Measurements from ENCODE around the gene ATF7IP2.
"Not testable (repeated sequence)": the region's sequence is repeated elsewhere in the genome, so short reads cannot be mapped to it uniquely, and the experiment has no call there.

ATF7IP2 gene, protein sequence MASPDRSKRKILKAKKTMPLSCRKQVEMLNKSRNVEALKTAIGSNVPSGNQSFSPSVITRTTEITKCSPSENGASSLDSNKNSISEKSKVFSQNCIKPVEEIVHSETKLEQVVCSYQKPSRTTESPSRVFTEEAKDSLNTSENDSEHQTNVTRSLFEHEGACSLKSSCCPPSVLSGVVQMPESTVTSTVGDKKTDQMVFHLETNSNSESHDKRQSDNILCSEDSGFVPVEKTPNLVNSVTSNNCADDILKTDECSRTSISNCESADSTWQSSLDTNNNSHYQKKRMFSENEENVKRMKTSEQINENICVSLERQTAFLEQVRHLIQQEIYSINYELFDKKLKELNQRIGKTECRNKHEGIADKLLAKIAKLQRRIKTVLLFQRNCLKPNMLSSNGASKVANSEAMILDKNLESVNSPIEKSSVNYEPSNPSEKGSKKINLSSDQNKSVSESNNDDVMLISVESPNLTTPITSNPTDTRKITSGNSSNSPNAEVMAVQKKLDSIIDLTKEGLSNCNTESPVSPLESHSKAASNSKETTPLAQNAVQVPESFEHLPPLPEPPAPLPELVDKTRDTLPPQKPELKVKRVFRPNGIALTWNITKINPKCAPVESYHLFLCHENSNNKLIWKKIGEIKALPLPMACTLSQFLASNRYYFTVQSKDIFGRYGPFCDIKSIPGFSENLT

DNA sequence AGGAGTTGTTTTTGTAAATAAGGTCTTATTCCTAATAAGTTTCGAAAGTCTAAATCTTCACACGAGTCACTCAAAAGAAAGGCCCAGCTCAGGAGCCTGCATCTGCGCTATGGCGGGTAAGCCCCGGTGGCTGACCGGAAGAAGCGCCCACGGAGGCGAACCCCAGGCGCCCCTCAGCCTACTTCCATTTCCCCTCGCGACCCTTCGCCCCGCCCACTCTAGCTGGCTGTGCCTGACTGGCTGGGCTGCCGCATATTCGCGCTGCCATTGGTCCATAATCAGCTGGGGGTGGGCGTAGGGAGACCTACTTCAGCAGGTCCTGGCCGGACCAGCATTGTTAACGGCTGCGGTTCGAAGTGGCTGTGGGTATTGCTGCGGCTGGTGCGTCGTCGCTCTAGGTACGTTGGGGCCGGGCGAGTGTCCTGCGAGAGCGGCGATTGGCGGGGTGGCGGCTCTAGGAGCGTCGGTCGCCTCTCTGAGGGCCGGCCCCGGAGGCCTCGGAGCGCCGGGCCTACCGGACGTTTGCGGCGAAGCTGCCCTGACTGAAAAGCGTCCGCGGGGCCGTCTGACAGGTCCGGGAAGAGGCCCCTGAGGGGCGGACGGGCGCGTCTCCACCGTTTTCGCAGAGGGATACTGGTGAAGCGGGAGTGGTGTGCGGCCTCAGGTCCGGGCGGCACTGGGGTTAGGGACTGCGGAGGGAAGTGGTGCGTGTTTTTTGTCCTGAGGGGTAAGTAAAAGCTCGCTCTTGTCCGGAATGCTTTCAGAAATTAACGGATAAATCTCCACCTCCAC is at the start of gene ATF7IP2:
Gene ATF7IP2, plus strand, starts transcription at position 337 of the 792 bp plus-strand sequence. CDS start 44,560 bp downstream, outside the sequence.
- peak; percentile 93 for DNase-seq (ENCODE audit: low spot score)
- TF ChIP-seq, protein P1, sequence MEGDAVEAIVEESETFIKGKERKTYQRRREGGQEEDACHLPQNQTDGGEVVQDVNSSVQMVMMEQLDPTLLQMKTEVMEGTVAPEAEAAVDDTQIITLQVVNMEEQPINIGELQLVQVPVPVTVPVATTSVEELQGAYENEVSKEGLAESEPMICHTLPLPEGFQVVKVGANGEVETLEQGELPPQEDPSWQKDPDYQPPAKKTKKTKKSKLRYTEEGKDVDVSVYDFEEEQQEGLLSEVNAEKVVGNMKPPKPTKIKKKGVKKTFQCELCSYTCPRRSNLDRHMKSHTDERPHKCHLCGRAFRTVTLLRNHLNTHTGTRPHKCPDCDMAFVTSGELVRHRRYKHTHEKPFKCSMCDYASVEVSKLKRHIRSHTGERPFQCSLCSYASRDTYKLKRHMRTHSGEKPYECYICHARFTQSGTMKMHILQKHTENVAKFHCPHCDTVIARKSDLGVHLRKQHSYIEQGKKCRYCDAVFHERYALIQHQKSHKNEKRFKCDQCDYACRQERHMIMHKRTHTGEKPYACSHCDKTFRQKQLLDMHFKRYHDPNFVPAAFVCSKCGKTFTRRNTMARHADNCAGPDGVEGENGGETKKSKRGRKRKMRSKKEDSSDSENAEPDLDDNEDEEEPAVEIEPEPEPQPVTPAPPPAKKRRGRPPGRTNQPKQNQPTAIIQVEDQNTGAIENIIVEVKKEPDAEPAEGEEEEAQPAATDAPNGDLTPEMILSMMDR (IDR thresholded peaks at IDR 0.05; ENCODE audit: borderline replicate concordance, control extremely low read depth, extremely low read depth, insufficient read depth, missing control alignments), result no peak
- in situ Hi-C loops (cut with MboI; ENCODE audit: low sequenced_read_pairs, unreplicated experiment), result no loop called here

DNA sequence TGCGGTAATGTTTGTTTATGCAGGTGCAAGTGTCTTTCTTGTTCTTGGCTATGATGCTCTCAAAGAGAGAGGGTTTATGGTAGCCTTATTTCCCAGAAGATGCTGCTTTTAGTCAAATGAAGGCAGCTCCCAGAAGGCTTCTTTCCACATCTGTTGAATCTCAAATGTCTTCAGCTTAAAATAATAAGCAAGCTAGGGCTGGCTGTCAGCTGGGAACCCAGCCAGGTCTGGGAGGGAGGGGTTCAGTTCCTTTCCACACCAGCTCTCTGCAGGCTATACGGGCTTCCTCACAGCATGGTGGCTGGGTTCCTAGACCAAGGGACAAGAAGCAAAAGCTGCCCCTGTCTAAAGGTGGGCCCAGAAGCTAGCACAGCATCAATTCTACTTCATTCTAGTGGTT is 47.4 kb upstream of the ATF7IP2 start:
- in situ Hi-C loops (cut with MboI; ENCODE audit: low sequenced_read_pairs, unreplicated experiment), result no loop called here
- TF ChIP-seq, protein P1 (IDR thresholded peaks at IDR 0.05; ENCODE audit: borderline replicate concordance, control extremely low read depth, extremely low read depth, insufficient read depth, missing control alignments), result no peak
- no peak for DNase-seq (ENCODE audit: low spot score)

DNA sequence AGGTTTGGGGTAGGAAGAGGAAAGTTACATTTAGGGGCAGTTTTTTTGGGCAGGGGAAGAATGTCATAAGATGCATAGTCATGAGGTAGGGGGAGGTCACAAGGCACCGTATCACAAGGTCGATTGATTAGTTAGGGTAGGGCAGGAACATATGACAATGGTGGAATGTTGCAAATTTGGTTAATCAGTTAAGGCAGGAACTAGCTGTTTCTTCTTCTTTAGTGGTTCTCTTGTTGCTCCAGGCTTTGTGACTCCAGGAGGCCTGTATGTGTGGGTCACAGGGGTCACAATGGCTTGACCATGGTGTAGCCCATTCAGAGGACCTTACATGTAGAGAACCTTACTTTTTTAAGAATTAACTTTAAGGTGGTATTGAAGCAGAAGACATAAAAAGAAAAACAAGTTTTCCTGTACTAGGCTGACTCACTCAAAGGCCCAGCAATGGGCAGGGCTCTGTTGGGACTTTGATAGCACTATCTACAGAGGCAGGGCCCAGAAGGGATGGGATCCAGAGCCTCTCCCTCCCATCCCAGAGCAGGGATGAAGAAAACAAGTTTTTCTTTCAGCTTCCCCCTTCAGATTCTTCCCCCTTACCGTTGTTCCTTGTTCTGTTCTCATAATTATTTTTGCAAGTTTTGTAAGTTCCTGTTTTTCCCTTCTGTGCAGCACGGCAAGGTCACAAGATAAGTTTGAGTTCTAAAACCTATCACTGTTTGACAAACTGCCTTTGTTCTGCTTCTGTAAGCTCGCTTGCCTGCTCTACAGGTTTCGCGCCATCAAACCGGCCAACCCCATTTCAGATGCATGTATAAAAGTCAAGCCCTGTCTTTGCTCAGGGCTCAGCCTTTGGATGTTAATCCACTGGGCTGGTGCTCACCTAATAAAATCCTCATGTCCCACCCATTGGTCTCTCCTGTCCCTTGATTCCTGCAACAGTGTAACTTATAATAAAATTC is 45.8 kb upstream of the ATF7IP2 start:
- in situ Hi-C loops (cut with MboI; ENCODE audit: low sequenced_read_pairs, unreplicated experiment), result no loop called here
- TF ChIP-seq, protein P1 (IDR thresholded peaks at IDR 0.05; ENCODE audit: borderline replicate concordance, control extremely low read depth, extremely low read depth, insufficient read depth, missing control alignments), result no peak
- no peak for DNase-seq (ENCODE audit: low spot score)

DNA sequence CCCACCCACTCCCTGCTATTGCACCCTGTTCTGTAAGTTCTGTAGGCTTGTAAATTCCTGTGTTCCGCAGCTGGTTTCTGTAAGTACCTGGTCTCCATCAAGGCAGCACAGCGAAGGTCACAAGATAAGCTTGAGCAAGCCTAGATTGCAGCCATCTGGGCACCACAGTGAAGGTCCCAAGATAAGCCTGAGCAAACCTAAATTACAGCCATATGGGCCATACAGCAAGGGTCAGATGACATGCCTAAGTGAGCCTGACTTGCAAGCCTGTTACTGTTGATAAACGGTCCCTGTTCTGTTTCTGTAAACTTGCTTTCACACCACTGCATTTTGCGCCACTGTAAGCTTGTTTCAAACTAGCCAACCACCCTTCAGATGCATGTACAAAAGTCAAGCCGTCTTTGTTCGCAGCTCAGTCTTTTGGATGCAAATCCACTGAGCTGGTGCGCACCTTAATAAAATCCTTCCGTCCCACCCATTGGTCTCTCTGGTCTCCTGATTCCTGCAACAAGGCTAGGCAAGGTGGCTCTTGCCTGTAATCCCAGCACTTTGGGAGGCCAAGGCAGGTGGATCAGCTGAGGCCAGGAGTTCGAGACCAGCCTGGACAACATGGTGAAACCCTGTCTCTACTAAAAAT is 42.6 kb upstream of the ATF7IP2 start:
- no peak for DNase-seq (ENCODE audit: low spot score)
- in situ Hi-C loops (cut with MboI; ENCODE audit: low sequenced_read_pairs, unreplicated experiment), result no loop called here
- TF ChIP-seq, protein P1 (IDR thresholded peaks at IDR 0.05; ENCODE audit: borderline replicate concordance, control extremely low read depth, extremely low read depth, insufficient read depth, missing control alignments), result no peak

DNA sequence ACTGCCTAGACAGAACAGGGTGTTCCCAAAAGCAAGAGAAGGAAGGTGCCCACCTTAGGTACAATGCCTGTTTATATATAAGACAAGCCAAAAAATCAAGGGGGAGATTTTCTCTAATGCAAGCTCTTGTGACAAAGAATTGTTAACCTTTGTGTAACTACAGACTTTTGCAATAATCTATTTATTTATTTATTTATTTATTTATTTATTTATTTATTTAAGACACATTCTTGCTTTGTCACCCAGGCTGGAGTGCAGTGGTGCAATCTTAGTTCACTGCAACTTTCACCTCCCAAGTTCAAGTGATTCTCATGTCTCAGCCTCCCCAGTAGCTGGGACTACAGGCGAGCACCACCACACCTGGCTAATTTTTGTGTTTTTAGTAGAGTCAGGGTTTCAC is 41.2 kb upstream of the ATF7IP2 start:
- in situ Hi-C loops (cut with MboI; ENCODE audit: low sequenced_read_pairs, unreplicated experiment); DNase-seq (ENCODE audit: low spot score): not testable (repeated sequence)

DNA sequence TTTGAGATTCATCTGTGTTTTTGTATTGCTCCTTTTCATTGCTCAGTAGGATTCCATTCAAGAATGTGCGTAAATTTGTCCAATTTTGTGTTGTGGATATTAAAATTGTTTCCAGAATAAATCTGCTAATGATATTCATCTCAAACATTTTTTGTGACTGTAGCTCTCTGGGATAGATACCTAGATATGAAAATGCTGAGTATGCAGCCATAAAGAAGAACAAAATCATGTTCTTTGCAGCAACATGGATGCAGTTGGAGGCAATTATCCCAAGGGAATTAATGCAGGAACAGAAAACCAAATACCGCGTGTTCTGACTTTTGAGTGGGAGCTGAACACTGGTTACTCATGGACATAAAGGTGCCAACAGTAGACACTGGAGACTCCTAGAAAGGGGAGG is 40.2 kb upstream of the ATF7IP2 start:
- TF ChIP-seq, protein P1 (IDR thresholded peaks at IDR 0.05; ENCODE audit: borderline replicate concordance, control extremely low read depth, extremely low read depth, insufficient read depth, missing control alignments), result no peak
- in situ Hi-C loops (cut with MboI; ENCODE audit: low sequenced_read_pairs, unreplicated experiment), result no loop called here
- no peak for DNase-seq (ENCODE audit: low spot score)
